NOMO-1 treated with dmso at 0.1 percent for 144 hours (cell line): ENCODE data around the gene CGNL1.
A peak's percentile ranks its signal among the peaks of the same experiment; 100 is the strongest.

Experiments
- DNase-seq: peaks from one replicate; lab custom pipeline; 2025; ENCODE audit not compliant: unreplicated experiment; lab: John Stamatoyannopoulos, UW

The CGNL1 gene

DNA sequence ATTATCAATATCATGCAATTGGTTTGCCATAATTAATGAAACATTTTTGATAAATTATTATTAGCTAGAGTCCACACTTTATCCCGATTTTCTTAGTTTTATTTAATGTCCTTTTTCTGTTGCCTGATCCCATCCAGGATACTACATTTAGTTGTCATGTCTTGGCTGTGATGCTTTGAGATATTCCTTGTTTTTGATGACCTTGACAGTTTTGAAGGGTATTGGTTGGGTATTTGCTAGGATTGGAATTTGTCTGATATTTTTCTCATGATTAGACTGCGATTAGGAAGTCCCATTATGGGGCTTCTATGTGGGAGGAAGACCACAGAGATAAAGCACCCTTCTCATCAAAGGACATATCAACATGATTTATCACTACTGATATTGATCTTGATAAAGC, 43.0 kb downstream of the CGNL1 start:
- DNase-seq = no peak

DNA sequence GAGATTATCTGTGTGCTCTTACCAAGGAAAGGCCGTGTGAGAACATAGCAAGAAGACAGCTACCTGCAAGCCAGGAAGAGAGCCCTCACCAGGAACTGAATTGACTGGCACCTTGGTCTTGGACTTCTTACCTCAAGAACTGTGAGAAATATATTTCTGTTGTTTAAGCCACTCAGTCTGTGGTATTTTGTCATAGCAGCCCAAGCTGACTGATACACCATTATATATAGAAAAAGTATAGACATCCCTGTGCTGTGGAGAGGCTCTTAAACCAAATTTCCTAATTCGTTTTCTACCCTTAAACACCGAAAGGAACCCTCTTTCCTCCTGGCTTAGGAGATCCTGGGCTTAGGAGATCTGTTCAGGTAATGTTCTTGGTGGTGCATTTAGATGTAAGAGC, 44.8 kb downstream of the CGNL1 start:
- no peak for DNase-seq

DNA sequence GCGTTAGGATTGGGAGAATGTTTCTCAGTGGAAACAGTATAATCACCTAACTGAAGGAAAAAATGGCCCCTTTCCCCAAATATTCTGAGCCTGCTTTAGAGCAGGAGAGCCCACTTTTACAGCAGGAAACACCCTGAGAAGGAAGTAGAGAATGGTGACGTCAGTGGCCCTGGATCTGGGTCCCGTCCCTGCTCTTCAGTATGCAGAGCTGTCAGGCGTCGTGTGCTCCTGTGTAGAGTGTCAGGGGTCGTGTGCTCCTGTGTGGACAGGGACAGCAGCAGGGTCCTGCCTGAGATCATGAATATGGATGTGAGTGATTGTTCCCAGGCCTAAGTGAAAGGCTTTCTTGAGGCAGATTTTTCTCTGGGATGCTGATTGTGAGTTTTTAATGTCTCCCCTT, 45.2 kb downstream of the CGNL1 start:
- no peak for DNase-seq

DNA sequence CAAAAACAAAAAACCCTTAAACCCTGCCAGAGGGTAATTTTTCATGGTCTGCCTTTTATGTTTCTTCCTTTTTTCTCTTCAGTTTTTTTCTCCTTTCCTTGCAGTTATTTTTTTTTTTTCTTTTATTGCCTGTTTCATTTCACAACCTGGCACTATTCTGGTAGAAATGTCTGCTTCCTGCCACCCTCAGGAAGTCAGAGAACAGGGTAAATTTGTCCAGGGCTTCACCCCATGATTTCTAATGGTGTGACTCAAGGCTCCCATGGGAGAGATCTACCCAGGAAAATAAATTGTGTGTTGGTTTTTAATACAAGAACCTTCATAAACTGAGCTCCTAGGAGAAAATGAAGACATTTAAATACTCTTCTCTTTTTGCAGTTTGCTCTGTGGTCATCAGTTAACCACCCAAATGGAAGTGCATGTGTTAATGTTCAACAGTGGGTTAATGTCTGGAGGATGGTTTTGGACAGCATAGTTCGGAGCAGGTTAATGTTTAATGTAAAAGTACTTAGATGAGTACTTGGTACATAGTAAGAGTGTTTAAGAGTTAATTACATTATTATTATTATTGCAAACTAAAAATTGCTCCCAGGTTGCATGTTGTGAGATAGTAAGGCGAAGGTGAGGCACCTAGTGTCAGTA, 45.9 kb downstream of the CGNL1 start:
- DNase-seq = peak; percentile 41

DNA sequence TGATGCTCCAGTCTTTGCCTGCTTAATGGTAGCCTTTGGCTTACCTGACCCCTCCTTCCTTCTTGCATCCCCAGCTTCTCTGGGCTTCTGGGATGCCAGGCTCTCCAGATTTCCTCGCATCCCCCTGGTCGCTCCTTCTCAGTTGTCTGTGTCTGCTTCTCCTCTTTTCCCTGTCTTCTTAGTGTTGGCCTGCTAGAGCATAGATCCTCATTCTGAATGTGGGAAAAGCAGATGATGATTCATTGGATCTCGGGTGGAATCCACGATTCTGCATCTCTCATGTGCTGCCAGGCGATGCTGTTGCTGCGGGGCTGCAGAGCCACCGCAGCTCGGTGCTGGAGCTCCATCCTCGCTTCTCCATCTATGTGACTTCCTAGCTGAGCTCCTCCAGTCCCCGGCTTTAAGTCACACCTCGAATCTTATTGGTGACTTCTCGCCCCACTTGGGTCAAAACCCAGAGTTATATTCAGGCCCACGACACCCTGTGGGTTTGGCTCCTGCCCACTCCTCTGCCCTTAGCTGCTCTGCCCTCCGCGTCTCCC, 47.4 kb downstream of the CGNL1 start:
- no peak for DNase-seq

DNA sequence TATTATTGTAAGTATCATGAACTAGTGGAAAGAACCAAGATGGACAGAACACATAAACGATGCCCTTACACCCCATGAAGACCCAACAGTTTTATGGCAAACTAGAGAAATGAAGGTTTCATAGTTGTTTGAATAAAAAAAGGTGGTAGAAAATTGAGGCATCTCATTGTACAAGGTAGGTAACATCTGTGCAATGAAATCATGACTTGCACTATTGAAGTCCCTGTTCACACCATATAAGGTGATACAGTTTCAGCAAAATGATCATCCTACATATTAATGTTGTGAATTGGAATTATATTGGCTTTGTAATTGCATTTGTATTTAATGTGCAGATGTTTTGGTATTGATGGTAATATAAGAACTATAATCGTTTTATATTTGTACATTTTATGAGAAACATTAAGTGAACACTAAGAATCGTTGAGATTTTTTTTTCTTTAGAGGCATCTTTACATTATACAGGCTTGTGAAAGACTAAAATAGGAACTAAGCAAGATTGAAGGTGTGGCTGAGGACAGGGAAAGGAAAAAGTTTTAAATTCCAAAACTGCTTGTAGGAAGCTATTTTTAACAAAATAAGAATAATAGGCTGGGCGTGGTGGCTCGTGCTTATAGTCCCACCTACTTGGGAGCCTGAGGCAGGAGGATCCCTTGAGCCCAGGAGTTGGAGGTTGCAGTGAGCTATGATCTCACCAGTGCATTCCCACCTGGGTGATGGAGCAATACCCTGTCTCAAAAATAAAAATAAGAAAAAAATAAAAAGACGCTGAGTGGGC, 48.5 kb downstream of the CGNL1 start:
- DNase-seq = no peak

DNA sequence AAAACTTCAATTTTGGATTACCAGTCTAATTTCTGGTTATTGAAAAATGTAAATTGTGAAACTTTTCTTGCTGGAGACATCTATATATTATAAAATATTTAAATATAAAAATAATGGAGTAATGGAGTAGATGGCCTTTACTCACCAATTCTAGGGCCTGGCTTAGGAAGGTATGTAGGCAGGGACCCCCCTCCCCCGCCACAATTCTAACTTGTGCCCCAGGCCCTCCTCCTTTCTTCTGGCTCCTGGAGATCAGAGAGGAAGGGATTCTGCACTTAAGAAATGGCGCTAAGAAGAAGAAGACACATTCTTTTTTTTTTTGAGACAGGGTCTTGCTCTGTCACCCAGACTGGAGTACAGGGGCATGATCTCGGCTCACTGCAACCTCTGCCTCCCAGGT, 49.5 kb downstream of the CGNL1 start:
- no peak for DNase-seq

DNA sequence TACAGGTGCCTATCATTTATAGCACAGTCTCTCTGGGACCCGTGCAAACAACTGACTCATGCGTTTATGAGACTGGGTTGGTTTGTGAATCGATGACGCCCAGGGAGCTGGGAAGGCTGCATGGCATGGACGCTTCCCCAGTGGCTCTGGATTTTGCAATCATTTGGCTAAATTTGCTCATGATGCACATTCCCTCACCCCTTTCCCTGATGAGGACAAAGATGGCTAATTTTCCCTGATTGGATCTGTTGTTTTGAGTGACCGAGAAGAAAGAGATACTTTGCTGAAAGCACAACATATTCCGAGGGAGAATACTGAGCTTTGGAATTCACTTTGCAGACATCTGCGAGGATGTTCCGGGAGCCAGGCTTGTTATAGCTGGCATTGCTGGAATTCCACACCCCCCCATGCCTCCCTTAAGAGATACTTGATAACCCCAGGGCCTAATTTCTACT, 51.1 kb downstream of the CGNL1 start:
- DNase-seq = no peak

DNA sequence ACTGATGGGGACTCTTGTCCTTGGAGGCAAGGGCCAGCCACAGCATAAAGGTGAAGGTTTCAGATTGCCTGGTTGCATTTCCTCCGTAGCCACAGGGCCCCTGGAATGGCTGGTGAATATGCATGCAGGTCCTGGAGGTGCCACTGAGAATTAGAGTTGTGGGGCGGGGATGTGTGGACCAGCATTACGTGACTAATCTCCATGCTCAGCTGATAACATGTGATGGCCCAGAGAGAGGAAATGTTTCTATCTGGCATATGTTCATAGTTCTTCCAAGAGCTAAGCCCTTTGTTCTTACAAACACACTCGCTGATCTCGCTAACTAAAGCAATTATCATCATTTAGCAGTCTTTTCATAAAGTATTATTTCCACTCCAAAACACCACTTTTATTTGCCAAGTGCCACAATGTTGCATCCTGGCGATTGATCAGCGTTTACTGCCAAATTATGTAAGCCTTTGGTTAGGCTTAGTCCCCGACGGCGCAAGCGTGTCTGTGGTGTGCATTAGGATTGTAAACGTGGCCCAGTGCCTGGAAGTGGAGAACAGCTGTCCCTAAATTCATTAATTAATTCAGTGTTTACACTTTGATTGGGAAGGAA, 55.9 kb downstream of the CGNL1 start:
- DNase-seq = no peak

DNA sequence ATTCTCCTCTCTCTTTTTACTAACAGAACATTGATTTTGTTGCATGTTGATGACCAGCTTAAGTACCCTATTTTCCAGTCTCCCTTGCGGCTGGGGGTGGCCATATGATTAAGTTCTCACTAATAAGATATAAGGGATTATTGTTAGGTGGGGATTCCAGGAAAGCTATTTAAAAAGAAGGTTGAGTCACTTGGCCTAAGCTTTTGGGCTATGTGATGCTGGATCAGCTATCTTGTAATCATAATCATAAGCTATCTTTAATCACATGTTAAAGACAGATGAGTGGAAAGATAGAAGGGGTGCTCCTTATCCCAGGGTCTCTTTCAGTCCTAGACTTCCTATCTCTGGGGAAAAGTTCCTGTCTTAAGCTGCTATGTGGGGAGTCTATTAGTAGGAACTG, 59.9 kb downstream of the CGNL1 start:
- DNase-seq = no peak

DNA sequence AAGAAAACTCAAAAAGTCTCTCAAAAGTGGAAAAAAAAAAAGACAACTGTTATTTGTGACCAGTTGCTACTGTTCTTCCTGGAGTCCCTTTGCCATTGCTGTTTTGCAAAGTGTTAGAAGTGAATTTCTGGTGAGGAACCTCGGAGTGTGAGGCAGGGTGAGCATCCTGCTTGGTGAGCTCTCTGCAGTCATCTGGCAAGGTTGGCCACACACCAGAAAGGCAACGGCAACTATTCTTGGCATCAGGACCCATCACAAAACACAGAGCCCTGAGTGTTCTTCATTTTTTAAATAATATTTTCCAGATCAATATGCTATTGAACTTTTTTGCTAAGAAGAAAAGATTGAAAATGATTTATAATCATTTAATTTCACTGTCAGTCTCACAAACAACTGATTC, 60.7 kb downstream of the CGNL1 start:
- no peak for DNase-seq

DNA sequence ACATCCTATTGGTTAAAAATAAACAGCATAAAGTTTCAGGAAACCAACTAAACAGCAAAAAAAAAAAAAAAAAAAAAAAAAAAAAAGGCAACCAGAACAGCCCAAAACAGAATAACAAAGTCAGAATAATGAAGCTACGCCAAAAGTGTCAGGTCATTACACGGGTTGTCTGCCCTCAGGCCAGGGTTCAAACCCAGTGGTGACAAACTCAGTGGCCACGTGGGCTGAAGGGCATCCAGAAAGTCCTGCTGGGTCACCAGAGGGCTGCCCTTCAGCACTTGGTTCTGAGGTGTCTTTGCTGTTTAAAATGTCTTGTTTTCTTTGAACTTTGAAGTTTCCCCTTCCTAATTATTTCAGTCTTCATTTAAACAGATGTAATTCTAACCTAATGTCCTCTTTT, 61.3 kb downstream of the CGNL1 start:
- no peak for DNase-seq

DNA sequence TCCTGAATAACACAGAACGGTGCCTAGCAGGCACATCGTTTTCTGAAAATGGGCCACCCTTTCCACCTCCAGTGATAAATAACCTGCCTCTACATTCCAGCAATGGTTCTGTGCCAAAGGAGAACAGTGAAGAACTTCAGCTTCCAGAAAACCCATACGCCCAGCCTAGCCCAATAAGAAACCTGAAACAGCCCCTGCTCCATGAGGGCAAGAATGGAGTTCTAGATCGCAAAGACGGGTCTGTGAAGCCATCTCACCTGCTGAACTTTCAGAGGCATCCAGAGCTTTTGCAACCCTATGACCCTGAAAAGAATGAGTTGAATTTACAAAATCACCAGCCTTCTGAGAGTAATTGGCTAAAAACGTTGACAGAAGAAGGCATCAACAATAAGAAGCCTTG, 61.9 kb downstream of the CGNL1 start:
- no peak for DNase-seq

DNA sequence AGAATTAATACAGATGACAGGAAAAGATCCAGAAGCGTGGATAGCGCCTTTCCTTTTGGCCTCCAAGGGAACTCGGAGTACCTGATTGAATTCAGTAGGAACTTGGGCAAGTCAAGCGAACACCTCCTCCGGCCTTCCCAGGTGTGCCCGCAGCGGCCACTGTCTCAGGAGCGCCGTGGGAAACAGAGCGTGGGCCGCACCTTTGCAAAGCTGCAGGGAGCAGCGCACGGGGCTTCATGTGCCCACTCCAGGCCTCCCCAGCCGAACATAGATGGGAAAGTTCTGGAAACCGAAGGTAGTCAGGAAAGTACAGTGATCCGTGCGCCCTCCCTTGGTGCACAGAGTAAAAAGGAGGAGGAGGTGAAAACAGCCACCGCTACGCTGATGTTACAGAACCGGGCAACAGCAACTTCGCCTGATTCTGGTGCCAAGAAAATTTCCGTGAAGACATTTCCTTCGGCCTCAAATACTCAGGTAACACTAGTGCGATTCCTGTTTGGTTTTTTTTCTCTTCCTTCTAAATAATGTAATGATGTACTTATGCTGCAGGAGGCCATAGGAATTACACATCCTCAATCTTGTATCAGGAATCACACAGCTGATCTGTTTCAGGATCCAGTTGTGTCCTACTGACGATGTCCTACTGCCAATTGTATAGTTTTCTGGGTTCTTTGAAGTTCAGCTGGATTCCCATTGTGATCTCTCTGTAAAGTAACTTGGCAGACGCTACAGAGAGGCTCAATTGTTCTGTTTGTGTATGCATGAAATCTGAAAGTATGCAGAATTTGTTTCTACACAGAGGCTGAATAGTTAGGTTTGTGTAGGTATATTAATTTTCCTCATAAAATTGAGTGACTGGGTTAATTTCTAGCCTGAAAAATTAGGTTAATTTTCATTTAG, 63.1 kb downstream of the CGNL1 start:
- DNase-seq = no peak

DNA sequence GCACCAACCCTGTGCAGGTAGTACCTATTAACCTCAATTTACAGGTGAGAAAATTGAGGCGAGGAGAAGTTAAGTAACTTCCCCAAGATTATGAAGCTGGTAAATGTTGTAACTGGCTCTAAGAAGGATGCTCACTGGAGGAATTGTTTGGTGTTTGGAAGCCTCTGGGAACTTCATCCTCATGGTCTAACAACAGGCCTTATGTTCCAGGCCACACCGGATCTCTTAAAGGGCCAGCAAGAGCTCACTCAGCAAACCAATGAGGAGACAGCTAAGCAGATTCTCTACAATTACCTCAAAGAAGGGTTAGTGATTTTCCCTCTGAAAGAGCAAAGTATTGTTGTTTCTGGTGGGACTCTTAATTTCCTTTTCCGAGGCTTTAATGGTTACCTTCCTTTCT, 63.9 kb downstream of the CGNL1 start:
- DNase-seq = no peak

DNA sequence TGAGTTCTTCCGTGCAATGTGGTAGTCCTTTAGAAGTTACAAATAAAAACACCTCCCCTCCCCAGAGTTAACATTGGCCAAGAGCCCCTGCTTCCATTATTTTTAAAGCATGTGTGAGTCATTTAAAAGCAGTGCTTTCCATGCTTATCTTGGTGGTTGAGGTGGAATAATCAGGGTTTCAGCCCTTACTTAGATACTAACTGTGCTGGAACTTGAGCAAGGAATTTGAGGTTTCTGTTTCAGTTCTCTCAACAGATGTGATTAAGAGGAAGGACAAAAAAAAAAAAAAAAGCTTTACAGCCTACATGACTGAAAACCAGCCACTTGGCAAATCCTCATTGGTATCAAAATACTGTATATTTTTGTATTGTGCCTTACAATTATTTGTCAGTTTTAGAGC, 64.5 kb downstream of the CGNL1 start:
- DNase-seq = peak; percentile 36

DNA sequence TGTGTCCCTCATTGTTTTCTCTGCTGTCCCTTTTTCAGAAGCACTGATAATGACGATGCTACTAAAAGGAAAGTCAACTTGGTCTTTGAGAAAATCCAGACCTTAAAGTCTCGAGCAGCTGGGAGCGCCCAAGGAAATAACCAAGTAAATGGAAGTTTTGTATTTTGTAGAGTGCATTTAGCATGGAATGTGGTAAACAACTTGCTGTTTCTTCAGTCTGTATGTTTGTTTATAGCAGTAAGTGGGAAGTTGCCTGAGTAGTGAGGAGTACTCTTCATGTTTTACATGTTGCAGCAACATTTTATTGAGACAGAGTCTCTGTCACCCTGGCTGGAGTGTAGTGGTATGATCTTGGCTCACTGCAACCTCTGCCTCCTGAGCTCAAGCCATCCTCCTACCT, 66.0 kb downstream of the CGNL1 start:
- no peak for DNase-seq

DNA sequence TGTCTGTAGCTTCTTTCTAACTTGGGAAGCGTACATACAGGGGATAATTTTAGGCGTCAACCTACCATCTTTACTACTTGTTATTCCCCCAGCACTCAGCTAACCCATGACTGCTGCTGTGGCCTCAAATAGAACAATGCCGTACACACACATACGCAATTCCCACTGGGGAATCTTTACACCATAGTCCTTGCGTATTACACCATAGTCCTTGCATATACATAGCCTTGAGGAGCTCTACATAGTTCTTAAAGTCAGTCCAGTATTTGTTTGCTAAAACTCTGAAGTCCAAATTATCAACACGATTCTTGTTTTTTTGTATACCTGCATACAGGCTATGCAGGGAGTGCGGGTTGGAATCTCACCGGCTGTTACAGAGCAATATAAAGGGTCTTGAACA, 67.2 kb downstream of the CGNL1 start:
- no peak for DNase-seq

DNA sequence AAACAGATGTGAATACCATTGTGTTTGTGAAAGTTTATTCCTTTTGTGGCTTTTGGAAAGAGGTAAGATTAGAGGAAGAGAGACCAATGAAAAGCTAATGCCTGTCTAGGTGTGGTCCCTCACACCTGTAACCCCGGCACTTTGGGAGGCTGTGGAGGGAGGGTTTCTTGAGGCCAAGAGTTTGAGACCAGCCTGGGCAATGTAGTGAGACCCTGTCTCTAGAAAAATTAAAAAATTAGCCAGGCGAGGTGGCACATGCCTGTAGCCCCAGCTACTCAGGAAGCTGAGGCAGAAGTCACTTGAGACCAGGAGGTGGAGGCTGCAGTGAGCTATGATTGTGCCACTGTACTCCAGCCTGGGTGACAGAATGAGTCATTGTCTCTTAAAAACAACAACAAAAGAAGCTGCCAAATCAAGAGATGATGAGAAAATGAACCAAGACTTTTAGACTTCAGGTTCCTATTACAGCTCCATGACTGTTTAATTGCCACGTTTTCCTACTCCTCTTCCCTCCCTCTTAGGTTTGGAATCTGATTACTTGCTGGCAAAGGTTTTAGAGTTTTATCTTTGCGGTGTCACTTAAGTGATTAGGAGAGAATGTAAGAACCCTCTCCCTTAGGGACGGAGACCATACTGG, 68.7 kb downstream of the CGNL1 start:
- no peak for DNase-seq

DNA sequence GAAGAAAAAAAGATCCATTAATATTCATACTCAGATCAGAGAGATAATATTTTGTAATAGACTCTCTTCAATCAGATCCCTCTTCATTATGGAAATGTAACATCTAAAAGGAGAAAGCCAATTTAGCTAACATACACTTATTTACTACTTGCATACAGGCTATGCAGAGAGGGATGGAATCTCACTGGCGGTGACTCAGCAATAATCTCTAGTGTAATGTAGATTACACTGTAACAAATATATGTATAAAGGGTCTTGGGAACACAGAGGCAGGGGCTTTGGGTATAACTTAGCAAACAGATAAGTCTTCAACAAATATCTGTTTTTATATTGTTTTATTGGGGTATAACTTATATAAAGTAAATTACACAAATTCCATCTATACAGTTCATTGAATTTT, 69.6 kb downstream of the CGNL1 start:
- DNase-seq = no peak

DNA sequence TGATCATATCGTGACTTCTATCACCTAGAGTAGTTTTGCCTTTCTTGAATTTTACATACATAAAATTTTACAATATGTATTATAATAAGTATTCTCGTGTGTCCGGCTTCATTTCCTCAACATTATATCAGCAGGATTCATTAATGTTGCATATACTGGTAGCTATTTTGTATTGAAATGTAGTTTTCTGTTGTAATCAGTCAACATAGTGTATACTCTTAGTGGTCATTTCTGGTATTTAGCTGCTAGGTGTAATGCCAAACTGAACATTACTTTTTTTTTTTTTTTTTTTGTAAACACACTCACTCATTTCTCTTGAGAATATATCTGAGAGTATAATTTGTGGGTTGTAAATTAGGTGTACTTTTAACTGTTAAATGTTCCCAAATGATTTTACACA, 70.1 kb downstream of the CGNL1 start:
- no peak for DNase-seq
